ENCODE results near the gene SBK1.

SBK1 gene

DNA sequence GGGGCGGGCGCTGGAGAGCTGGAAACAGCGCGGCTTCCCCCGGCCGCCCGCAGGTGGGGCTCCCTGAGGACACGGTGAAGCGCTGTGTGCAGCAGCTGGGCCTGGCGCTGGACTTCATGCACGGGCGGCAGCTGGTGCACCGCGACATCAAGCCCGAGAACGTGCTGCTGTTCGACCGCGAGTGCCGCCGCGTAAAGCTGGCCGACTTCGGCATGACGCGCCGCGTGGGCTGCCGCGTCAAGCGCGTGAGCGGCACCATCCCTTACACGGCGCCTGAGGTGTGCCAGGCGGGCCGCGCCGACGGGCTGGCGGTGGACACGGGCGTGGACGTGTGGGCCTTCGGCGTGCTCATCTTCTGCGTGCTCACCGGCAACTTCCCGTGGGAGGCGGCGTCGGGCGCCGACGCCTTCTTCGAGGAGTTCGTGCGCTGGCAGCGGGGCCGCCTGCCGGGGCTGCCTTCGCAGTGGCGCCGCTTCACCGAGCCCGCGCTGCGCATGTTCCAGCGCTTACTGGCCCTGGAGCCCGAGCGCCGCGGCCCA, 27.8 kb downstream of the SBK1 start:
- TF ChIP-seq SIN3A (IDR thresholded peaks at IDR 0.05; ENCODE audit: borderline replicate concordance, insufficient read depth, low read length) (no peak), TAF1 (IDR thresholded peaks at IDR 0.05; ENCODE audit: borderline replicate concordance, insufficient read depth, low read length) (no peak), FOXP2 (optimal IDR thresholded peaks at IDR 0.05; ENCODE audit: borderline replicate concordance, extremely low read depth, extremely low read length, insufficient read depth) (no peak), POLR2AphosphoS5 (IDR thresholded peaks at IDR 0.05; ENCODE audit: low read depth, low read length) (no peak)
- TF ChIP-seq, protein P1, sequence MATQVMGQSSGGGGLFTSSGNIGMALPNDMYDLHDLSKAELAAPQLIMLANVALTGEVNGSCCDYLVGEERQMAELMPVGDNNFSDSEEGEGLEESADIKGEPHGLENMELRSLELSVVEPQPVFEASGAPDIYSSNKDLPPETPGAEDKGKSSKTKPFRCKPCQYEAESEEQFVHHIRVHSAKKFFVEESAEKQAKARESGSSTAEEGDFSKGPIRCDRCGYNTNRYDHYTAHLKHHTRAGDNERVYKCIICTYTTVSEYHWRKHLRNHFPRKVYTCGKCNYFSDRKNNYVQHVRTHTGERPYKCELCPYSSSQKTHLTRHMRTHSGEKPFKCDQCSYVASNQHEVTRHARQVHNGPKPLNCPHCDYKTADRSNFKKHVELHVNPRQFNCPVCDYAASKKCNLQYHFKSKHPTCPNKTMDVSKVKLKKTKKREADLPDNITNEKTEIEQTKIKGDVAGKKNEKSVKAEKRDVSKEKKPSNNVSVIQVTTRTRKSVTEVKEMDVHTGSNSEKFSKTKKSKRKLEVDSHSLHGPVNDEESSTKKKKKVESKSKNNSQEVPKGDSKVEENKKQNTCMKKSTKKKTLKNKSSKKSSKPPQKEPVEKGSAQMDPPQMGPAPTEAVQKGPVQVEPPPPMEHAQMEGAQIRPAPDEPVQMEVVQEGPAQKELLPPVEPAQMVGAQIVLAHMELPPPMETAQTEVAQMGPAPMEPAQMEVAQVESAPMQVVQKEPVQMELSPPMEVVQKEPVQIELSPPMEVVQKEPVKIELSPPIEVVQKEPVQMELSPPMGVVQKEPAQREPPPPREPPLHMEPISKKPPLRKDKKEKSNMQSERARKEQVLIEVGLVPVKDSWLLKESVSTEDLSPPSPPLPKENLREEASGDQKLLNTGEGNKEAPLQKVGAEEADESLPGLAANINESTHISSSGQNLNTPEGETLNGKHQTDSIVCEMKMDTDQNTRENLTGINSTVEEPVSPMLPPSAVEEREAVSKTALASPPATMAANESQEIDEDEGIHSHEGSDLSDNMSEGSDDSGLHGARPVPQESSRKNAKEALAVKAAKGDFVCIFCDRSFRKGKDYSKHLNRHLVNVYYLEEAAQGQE (IDR thresholded peaks at IDR 0.05; ENCODE audit: insufficient read depth in 1 of 2, low read depth in 2 of 2, low read length in 2 of 2), result no peak

DNA sequence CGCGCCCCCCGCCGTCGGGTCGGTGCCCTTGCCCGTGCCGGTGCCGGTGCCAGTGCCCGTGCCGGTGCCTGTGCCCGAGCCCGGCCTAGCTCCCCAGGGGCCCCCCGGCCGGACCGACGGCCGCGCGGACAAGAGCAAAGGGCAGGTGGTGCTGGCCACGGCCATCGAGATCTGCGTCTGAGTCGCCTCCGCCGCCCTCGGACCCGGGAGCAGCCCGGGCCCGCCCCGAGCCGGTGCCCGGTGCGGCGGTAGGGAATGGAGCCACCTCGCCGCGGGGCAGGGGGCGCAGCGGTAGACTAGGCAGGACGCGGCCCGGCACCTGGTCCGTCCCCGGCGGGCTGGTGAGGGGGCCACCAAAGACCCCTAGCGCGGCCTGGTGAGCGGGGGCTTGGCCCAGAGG, 28.4 kb downstream of the SBK1 start:
- TF ChIP-seq SIN3A (IDR thresholded peaks at IDR 0.05; ENCODE audit: borderline replicate concordance, insufficient read depth, low read length) (no peak), TAF1 (IDR thresholded peaks at IDR 0.05; ENCODE audit: borderline replicate concordance, insufficient read depth, low read length) (no peak), POLR2AphosphoS5 (IDR thresholded peaks at IDR 0.05; ENCODE audit: low read depth, low read length) (no peak), FOXP2 (optimal IDR thresholded peaks at IDR 0.05; ENCODE audit: borderline replicate concordance, extremely low read depth, extremely low read length, insufficient read depth) (no peak)

DNA sequence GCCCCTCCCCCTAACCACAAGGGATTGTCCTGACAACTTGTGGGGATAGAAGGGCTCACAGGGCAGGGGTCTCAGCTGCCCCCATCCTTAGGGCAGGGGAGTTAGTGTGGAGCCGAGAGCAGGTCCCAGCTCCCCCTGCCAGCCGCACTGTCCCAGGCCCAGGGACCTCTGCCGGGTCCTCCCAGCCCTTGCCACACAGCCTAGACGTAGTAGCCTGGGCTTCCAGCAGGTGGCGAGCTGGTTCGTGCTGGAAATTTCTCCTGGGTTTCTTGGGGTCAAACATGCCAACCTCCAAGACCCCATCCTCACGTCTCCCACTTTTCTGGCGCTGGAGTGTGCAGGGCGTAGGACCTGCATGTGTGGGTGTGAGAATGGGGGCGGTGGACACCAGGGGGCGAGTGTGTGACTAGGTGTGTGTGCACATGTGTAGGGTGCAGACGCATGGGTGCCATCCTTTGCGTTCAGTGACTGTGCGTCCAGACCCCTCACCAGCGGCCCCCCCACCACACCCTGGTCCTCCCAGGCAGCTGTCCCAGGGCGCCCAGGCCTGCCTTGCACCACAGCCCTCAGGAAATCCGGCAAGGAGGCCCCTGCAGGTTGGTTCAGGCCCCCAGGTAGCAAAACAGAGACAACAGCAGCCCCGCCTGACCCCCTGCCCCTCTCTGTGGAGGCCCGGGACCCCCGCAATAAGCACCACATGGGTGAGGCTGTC, 29.5 kb downstream of the SBK1 start:
- TF ChIP-seq TAF1 (IDR thresholded peaks at IDR 0.05; ENCODE audit: borderline replicate concordance, insufficient read depth, low read length), result no peak
- TF ChIP-seq, protein P1 (IDR thresholded peaks at IDR 0.05; ENCODE audit: insufficient read depth in 1 of 2, low read depth in 2 of 2, low read length in 2 of 2), result no peak
- no peak for TF ChIP-seq POLR2AphosphoS5 (IDR thresholded peaks at IDR 0.05; ENCODE audit: low read depth, low read length)
- no peak for TF ChIP-seq FOXP2 (optimal IDR thresholded peaks at IDR 0.05; ENCODE audit: borderline replicate concordance, extremely low read depth, extremely low read length, insufficient read depth)
- TF ChIP-seq SIN3A (IDR thresholded peaks at IDR 0.05; ENCODE audit: borderline replicate concordance, insufficient read depth, low read length), result no peak

DNA sequence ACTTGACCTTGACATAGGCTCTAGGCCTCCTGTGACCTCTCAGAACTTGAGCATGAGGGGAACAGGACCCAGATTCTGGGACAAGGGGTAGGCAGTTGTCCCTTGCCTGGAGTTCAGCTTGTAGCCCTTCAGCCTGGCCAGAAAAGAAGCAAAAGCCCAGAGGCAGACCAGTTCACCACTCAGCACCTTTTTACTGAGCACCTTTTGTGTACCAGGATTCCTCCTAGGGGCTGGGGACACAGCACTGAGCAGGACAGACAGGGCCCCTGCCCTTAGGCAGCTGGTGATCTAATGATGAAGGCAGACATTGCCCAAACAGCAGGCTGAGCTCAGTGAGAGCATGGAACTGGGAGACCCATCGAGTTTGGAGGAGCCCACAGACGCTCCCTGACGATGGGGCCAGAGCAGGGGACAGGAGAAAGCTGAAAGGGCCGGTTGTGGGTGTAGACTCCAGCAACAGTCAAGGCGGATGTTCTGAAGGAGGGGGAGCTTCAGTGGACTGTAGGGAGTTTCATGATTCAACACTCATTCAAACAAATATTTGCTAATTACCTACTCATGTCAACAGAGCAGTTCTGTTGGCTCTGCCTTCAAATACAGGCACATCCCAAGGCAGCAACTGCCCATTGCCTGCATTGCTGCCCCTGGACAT, 32.0 kb downstream of the SBK1 start:
- TF ChIP-seq FOXP2 (optimal IDR thresholded peaks at IDR 0.05; ENCODE audit: borderline replicate concordance, extremely low read depth, extremely low read length, insufficient read depth) (no peak), TAF1 (IDR thresholded peaks at IDR 0.05; ENCODE audit: borderline replicate concordance, insufficient read depth, low read length) (no peak), POLR2AphosphoS5 (IDR thresholded peaks at IDR 0.05; ENCODE audit: low read depth, low read length) (no peak), SIN3A (IDR thresholded peaks at IDR 0.05; ENCODE audit: borderline replicate concordance, insufficient read depth, low read length) (no peak)
- TF ChIP-seq, protein P1 (IDR thresholded peaks at IDR 0.05; ENCODE audit: insufficient read depth in 1 of 2, low read depth in 2 of 2, low read length in 2 of 2), result no peak

DNA sequence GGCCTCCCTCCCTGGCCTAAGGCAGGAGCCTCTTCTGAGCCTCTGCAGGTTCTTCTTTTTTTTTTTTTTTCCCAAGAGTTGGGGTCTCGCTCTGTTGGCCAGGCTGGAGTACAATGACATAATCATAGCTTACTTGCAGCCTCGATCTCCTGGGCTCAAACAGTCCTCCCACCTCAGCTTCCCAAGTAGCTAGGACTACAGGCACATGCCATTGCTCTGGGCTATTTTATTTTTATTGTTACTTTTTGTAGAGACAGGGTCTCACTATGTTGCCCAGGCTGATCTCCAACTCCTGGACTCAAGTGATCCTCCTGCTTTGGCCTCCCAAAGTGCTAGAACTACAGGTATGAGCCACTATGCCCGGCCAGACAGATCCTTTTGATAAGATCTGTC, 32.6 kb downstream of the SBK1 start:
- TF ChIP-seq FOXP2 (optimal IDR thresholded peaks at IDR 0.05; ENCODE audit: borderline replicate concordance, extremely low read depth, extremely low read length, insufficient read depth), result no peak
- TF ChIP-seq SIN3A (IDR thresholded peaks at IDR 0.05; ENCODE audit: borderline replicate concordance, insufficient read depth, low read length), result no peak
- TF ChIP-seq TAF1 (IDR thresholded peaks at IDR 0.05; ENCODE audit: borderline replicate concordance, insufficient read depth, low read length), result no peak
- TF ChIP-seq POLR2AphosphoS5 (IDR thresholded peaks at IDR 0.05; ENCODE audit: low read depth, low read length), result no peak
- TF ChIP-seq, protein P1 (IDR thresholded peaks at IDR 0.05; ENCODE audit: insufficient read depth in 1 of 2, low read depth in 2 of 2, low read length in 2 of 2), result no peak

All from PFSK-1 (cell line).